GM23248 (cell line): ENCODE results near the gene GHR.

Experiments used
- EZH2 ChIP-seq: fragments of 200-600 bp; sonication (generic); IDR thresholded peaks from 2 replicates; pipeline ENCODE4 v1.6.1; 2018; ENCODE audit warnings: antibody characterized with exemption, mild to moderate bottlenecking; ENCODE audit not compliant: insufficient read depth, poor library complexity, severe bottlenecking
- EZH2phosphoT487 ChIP-seq: fragments of 200-600 bp; sonication (generic); IDR thresholded peaks from 2 replicates; pipeline ENCODE4 v1.6.1; 2018; ENCODE audit warnings: antibody characterized with exemption, moderate library complexity, mild to moderate bottlenecking, low read depth; ENCODE audit not compliant: insufficient read depth

GRCh38 chr5:42419294-42419693, 3.9 kb upstream of the GHR start:
- TF ChIP-seq EZH2 (no peak), EZH2phosphoT487 (no peak)
